GM21825 (cell line): ENCODE results near the gene MLIP.
"Not testable (repeated sequence)": the region's sequence is repeated elsewhere in the genome, so short reads cannot be mapped to it uniquely, and the experiment has no call there.

ENCODE experiments used
- ATAC-seq: cut with Tn5 transposase; IDR thresholded peaks from one replicate; pipeline ENCODE4 v1.9.1; 2021; ENCODE audit warnings: mild to moderate bottlenecking, moderate library complexity; ENCODE audit not compliant: unreplicated experiment

The MLIP gene

DNA sequence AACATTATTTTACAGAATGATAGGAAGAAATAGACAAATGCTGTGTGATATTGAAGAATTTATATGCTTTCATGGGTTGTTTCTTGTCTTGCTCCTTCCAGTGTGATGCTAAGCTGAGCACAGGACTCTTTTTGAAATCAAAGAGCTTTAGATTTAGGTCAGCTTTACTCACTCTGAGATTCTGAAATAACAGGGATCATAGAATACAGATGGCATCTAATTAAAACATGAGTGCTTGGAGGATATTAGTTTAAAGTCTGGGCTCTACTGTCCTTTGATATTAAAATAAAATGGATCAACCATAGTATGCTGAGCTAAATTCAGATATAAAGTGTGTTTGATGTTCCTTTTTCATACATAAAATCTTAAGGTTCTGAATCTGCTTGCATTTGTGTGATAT is 29.6 kb downstream of the MLIP start:
- no peak for ATAC-seq

DNA sequence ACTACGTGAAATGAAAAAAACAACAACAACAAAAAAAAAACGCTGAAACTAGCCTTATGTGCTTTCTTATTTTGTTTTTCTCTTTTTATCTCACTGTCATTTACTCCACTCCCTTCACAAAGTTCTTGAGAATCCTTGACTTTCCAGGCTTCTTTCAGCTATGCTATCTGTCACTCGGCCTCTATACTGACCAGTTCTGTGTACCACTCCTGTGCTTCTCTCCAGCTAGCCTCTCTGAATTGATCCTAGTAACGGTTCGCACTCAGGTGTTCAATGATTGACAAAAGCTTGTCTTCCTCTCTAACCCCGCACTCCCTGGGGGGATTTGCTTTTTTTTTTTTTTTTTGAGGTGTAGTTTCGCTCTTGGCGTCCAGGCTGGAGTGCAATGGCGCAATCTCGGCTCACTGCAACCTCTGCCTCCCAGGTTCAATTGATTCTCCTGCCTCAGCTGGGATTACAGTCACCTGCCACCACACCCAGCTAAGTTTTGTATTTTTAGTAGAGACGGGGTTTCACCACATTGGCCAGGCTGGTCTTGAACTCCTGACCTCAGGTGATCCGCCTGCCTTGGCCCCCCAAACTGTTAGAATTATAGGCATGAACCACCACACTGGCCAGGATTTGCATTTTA is 31.8 kb downstream of the MLIP start:
- ATAC-seq: no peak

DNA sequence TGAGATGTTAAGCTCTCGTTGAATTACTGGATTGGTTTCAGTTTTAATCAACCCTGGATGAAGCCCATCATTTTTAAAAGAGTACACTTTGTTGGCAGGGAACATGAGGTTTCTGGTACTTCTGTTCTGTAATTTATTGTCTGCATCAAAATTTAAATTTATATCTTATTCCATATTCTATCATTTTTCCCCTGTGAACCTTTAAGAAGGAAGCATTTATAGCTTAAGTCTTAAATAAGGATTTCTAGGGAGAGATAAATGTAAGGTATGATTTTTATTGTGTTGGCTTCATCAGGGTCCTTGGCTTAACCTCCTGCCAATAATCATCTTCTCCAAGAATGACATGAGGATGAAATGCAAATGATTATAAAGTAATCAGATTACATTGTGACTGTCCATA is 40.6 kb downstream of the MLIP start:
- no peak for ATAC-seq

DNA sequence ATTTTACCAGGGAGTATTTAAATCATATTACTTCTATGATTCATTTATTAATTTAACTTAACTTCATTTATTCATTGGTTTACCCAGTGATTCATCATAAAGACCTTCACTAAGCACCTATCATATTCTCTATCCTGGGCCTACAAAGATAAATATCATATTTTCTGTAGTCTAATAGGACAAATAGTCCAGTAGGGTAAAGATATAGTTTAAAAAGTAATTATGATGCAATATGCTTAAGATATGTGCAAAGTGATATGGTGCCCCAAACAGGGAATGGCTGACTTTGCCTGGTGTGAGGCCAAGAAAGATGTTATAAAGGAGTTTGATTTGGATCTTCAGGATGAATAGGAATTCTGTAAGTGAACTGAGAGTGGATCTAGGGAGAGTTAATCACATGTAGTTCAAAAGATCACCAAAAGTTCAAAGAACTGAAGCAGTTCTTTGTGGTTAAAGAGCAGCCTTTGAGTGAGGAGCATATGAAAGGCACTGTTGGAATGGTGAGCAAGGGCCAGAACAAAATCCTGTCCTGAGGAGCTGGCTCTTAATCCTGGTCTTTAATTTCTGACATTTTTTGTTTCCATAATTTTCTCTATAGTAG is 45.5 kb downstream of the MLIP start:
- no peak for ATAC-seq

DNA sequence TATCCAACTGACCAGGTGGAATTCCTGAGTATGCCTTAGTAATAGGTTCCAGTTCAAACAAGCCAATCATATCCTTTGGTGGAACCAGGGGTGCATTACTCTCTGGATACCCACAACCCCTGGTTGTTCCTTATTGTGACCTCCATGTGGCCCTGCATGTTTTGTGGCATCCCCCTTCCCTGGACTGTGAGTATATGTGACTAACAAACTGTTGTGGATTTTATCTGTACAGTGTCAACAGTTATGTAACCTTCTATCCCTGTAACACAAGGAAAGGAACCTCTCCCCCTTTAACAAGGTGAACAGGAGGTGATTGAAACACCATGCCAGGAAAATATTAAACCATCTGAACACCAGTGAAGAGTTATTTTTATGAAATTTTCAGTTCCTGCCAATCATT is 46.2 kb downstream of the MLIP start:
- ATAC-seq: no peak

DNA sequence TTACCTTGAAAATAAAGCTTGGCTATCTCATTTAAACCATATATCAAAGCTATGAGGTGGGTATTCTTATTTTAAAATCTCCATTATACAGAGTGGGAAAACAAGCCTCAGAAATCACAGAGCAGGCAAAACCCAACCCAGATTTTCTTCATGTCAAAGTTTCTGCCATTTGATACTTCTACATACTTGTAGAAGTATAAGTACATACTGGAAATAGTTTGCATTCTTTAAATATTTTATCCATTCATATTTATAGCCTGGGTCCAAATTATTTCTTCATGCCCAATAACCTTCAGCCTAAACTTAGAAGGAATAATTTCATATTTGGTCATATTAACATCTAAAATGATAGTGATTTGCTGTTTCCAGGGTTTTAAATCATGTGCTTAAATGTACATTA is 61.8 kb downstream of the MLIP start:
- no peak for ATAC-seq

DNA sequence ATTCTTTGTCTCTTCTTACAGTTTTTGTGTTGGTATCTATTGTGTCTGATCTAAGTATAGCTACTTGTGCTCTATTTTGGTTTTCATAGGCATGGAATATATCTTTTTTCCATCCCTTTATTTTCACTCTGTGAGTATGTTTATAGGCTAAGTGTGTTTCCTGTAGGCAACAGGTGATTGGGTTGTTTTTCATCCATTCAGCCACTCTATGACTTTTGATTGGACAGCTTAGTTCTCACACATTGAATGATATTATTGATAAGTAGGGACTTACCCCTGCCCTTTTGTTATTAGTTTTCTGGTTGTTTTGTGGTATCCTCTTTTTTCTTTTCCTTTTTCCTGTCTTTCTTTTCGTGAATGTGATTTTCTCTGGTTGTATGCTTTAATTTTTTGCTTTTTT is 67.9 kb downstream of the MLIP start:
- no peak for ATAC-seq

DNA sequence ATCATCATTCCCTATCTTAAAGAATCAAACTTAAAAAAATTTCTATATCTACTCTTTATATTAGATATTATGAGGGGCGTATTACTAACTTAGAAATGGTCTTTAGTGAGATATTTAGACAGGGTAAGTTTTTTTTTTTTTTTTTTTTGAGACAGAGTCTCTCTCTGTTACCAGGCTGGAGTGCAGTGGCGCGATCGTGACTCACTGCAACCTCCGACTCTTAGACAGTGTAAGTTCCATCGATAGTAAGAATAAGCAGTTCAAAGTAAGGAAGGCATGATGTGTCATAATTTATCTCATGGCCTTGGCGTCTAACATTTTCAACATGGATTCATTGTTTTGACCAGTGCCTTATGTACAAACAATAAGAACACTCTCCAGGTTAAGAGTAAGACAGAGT is 72.4 kb downstream of the MLIP start:
- no peak for ATAC-seq

DNA sequence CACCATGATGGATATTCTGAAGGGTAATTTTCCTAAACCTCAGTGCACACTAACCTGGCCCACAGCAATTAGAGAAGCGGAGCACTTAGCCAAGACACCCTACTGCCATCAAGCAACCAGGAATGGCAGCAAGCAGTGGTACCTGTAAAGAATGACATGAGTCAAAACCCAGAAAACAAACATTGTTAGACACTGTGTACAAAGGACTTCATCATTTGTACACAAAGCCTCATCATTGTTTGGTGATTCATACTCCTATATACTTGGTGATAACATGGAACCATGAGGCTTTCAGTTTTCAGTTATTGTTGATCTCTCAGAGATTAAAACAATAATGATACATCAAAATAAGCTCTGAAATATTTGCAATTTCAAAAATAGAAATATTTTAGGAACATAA is 74.6 kb downstream of the MLIP start:
- ATAC-seq: no peak

DNA sequence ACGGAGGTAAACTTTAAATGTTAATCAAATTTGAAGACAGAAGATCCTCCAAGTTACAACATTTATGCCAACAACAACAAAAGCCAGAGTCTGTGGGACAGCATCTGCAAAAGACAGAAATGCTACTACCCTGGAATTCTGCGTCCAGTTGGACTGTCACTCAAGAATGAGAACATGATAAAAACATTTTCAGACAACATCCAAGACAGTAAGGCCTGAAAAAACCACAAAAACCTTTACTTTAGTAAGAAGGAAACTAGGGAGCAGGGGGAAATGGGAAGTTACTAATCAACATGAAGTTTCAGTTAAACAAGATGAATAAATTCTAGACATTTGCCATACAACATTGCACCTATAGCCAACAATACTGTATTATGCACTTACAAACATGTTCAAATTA is 77.6 kb downstream of the MLIP start:
- ATAC-seq: no peak

DNA sequence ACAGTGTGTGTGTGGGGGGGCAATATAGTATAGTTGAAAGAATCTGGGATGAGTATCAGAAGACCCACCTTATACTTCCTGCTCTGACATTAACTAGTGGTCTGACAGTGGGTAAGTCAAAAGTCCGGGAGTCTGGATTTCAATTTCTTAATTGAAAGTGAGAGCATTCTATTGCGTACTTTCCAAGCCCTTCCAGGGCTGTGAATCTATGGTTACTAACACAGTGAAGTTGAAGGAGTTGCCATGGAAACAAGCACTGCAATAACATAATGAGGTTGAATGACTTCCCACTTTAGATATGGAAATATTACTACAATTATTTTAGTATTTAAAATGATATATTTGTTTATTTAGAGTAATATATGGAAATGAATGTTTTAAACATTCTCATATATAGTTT is 80.2 kb downstream of the MLIP start:
- no peak for ATAC-seq

DNA sequence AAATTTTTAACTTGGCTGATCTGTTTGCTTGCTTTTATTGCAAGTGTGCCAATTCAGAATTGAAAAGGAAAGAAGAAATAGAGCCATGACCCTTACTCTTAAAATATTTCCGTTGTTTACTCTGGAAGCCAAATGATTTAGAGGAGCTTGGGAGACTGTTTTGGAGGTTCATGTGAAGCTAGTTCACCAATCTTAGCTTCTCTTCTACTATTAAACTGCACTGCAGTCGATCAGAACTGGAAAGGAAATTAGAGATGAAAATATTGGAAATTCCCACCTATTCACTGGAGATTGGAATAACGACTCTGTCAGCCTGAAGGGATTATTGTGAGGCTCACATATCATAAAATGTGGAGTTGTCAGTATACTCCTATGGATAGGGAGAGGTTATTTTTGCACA is 81.8 kb downstream of the MLIP start:
- no peak for ATAC-seq

DNA sequence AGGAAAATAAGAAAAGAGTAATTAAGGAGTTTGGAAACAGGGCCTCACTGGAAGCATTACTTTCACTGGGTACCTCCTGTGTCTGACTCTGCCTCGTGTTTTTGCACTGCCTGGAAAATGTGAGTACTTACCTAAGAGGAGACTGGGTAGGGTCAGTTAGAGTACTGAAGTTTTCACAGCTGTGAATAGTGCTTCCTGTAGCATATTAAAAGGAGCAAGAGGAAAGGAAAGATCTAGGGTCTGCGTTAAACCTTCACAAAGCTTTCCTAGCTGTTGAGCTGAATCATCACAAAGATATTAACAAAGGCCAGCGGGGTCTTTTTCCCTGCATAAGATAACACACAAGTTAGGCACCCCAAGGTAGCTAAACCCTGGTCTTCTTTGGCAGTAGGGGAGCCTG is 82.3 kb downstream of the MLIP start:
- no peak for ATAC-seq

DNA sequence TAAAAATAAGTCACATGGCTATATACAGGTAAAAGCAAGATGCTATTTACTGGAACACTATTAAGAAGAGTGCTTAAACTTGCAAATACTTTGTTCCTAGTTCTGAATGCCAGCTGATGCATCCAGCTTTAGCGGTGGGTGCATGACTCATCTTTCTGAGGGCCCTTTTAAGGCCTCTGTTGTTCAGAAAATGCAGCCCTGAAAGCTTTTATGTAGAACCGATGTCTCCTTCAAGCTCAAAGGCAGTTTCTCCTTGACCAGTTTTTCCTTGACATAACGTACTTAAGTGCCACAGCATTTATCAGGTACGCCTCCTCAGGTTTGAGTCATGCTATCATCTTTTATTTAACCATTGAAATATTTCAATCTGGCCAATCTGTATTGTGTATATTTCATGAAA is 82.8 kb downstream of the MLIP start:
- no peak for ATAC-seq

DNA sequence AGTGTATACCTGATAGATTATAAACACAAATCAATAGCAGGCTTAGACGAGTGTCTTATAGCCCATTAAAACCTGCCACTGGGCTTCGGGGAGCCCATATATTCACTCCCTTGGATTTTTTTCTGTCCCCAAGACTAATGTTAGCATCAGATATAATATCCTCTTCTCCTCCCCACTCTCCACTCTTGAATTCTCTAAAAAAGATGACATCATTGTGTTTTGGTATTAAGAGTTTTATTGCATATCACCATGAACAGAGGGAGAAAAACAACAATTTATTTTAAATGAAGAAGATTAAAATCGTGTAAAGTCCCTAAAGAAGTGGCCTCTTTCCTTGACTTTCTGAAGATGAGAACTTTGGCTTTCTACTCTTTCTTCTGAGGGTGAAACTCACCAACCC is 84.4 kb downstream of the MLIP start:
- no peak for ATAC-seq

DNA sequence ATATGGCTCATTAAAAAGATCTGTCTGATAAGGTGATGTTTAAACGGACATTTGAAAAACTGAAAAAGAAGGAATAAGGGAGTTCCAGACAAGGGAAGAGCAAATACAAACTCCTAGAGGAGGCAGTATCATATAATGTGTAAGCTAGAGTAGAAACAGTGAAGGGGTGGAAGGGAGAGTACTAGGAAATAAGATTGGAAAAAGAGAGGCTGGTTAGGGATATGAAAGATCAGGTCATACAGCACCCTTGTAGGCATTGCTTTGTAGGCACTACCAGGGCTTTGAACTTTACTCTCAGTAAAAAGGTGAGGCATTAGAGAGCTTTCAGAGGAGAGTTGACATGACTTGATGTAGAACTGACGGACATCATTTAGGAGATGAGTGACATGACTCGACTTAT is 85.7 kb downstream of the MLIP start:
- no peak for ATAC-seq

DNA sequence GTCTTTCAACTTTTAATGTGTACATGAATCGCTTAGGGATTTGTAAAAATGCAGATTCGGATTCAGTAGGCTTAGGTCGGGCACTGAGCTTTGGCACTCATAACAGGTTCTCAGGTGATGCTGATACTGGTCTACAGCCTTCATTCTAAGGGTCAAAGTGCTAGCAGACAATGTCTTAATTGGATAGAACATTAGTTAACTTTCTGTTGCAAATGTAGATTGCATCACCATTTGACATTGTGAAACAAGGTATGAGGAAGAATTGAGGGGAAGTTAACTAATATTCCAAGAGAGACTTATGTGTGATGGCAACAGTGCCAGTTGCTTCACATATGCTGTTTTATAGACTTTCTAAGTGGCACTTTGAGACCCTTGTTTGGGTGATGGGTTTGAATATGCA is 86.9 kb downstream of the MLIP start:
- no peak for ATAC-seq

DNA sequence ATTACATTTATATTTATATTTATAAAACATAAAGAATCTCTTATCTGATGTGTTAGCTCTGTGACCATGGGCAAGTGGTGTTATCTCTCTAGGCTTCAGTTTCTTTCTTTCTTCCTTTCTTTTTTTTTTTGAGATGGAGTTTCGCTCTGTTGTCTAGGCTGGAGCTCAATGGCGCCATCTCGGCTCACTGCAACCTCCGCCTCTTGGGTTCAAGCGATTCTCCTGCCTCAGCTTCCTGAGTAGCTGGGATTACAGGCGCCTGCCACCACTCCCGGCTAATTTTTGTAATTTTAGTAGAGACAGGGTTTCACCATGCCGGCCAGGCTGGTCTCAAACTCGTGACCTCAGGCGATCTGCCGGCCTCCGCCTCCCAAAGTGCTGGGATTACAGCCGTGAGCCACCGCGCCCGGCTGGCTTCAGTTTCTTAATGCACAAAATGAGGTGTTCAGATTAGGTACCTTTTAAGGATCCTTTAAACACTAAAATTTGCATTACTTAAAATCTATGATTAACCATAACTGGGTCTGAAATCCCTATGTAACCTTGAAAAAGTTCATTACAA is 92.3 kb downstream of the MLIP start:
- not testable (repeated sequence) for ATAC-seq

DNA sequence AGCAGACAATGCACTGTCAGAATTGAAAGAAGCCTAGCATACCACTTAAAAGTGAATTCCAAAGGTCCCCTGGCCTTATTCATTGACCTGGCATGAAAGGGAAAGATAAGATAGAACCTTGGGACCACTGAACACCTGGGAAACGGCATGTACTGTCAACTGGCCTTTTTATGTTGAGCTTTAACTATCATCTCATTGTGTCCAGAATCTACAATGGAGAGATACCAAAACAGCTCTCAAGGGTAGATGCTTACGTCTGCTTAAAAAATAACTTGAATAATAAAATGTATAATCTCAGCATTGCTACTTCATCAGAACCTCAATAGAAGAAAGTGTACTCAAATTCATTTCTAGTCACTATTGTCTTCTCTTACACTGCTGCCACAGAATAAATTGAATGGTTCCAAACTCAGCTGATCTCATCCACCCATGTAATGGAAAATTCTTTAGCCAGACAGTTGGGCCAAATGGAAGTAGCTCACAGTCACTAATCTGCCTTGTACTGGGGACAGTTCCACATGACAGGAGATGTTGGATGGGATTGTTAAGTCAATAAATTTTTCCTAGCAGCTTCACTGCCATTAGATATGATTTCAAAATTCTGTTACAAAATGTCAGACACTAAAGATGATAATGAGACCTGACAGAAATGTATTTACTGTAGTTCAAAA is 93.8 kb downstream of the MLIP start:
- ATAC-seq: no peak

DNA sequence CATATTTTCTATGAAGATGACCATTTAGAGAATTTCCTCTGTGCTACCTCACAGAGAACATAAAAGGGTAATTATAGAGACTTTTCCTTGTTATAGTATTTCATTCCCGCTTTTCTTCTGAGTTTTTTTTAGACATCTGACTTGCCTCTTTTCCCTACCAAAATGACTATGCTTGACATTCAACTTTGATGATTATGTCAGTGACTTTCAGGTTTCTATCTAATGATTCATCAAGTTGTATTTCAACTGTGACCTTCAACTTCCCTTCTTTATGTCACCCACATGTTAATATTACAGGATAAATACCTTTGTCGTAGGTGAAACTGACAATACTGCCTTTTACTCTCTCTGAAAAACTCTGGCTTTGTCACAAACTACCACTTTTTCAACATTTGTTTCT is 95.3 kb downstream of the MLIP start:
- no peak for ATAC-seq

DNA sequence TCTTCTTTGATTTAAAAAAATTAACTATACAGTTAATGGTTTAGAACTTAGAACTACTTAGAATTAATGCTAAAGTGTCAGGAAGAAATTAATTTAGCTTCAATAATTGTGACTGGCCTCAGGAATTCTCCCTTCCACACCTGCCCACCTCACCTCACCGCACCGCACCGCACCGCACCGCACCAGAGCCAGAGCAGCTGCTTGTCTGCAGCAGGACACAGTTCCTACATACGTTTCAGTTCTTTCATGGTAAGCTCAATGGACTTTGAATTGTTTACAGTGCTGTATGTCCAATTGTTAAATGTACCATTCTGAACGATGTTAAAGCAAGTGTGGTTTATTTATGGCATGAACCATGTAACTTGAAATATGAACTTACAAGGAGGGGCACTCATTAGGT is 98.7 kb downstream of the MLIP start:
- not testable (repeated sequence) for ATAC-seq

DNA sequence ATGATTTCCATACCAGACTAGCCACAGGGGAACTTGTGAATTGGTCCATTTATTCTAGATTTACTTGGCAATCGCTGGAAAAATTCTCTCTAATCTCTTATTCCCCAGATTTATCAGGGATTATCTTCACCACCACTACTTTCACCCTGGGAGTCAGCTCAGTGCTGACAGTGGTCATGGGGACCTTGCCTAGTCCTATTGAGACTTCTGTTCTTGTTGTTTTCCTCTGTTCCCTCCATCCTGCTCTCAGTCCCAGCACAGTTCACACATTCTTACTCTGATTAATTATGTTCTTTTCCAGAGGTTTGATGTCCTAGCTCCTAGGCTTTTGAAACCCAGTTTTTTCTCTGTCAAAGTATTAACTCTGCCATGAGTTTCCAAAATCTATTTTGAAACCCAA is 103.0 kb downstream of the MLIP start:
- ATAC-seq: no peak
